HG02610 (cell line): ENCODE results near the gene SLC43A2.
"Not testable (repeated sequence)": the region's sequence is repeated elsewhere in the genome, so short reads cannot be mapped to it uniquely, and the experiment has no call there.

Experiments used
- ATAC-seq: cut with Tn5 transposase; IDR thresholded peaks from one replicate; pipeline ENCODE4 v1.9.1; 2021; ENCODE audit warnings: mild to moderate bottlenecking, moderate library complexity; ENCODE audit not compliant: unreplicated experiment

The SLC43A2 gene

GRCh38 chr17:1590747-1591473, 37.7 kb downstream of the SLC43A2 start:
- no peak for ATAC-seq

GRCh38 chr17:1590029-1590746, 38.4 kb downstream of the SLC43A2 start:
- ATAC-seq = no peak

GRCh38 chr17:1588821-1589585, 39.6 kb downstream of the SLC43A2 start:
- ATAC-seq = no peak

DNA sequence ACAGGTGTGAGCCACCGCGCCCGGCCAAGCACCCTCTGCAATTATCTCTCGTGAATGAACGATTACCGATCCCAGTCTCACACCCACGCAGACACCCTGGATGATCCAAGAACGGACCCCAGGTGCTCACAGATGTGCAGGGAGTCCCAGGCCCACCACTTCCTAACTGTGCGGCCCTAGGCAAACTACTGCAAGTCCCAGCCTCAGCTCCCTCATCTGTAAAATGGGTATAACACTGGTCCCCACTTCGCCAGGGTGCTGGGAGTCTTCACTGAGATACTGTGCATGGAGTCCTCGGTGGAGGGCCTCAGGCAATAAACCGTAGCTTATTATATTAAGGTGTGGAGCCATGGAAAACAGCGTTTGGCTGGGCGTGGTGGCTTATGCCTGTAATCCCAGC, 44.5 kb downstream of the SLC43A2 start:
- no peak for ATAC-seq

- ATAC-seq = no peak
Measured at GRCh38 chr17:1583556-1583955, 45.1 kb downstream of the SLC43A2 start.

DNA sequence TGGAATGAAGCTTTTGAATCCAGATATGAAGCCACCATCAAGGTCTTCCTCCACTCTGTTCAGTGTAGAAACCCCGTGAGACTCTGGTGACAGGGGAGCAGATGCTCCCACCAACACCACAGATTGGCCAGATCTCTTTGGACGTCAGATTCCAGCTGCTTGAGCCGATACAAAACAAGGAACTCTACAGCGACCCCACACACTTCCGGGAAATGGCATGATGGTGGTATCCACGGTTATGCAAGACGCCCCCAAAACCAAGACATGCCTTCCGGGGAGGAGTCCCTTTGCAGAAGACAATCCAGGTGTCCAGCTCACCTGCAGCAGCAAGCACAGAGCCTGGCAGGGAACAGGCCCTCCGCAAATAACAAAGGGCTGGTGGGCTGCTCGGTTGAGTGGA, 46.3 kb downstream of the SLC43A2 start:
- no peak for ATAC-seq

GRCh38 chr17:1580979-1581676, 47.5 kb downstream of the SLC43A2 start:
- ATAC-seq = no peak

- no peak for ATAC-seq
Measured at GRCh38 chr17:1578029-1578428, 50.6 kb downstream of the SLC43A2 start.

DNA sequence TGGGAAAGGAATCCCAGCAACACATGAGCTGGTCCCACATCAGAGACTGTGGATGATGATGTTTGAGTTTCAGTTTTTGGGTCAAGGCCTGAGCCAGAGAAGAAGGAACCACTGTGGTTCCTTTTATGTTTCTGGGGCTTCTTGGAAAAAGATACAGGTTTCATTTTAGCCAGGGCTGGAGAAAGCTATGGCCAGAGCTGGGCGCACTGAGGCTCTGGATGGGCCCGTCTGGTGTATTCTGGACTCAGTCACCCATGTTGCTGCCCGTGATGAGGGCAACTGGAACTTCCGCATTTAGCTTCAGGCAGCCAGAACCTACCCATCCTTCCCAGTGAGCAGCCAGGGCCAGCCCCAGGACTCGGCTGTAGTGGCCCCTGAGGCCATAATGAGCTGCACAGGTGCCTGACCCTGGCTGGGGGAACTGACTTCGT, 51.0 kb downstream of the SLC43A2 start:
- no peak for ATAC-seq

- no peak for ATAC-seq
Measured at GRCh38 chr17:1577182-1577581, 51.5 kb downstream of the SLC43A2 start.

DNA sequence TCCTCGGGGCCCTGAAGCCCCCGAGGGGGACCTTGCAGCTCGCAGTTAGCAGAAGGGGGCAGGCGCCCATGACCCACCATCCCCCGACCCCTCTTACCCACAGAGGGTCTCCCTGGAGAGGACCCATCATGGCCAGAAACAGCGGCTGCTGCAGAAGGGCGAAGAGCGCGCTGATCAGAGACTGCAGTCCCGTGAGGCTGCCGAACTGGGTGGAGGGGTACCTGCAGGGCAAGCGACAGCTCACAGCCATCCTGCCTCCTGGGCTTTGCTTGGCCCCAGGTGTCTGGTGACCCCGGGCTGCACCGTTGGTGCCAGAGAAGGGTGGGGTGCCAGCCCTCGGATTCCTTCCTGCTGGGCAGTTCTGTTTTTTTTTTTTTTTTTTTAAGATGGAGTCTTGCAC, 52.1 kb downstream of the SLC43A2 start:
- no peak for ATAC-seq

GRCh38 chr17:1574697-1575471, 53.8 kb downstream of the SLC43A2 start:
- ATAC-seq = no peak

DNA sequence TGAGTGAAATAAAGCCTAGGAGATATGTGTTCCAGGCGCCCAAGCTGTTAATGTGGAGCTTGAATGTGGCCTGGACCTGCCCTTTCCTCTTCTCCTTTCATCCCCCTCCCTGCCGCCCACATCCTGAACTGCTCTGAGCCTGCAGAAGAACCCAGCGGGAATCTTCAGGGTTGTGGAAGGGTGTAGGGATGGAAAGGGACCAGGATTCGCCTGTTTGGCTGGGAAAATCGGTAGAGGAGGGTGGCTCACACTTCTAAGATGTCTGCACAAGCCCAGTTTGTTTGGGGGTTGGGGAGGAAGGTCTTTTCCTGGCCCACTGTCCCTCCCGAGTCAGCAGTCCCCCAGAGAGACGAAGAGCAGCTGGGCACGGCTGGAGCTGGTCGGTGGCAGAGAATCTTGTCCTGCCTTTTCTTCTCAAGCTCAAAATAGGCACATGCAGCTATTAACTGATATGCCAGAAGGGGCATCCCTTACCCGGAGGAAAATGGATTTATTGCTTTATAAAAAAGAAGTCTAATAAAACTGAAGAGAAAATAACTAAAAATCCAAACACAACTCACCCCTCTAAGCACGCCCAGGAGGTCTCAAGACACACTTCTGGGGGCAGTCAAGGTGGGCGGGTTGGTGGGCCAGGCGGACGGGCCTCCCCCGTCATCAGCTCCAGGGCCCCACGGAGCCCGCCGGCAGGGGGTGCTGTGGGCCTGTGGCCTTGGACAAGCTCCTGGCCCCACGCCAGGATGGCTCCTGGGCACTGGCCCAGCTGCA, 54.5 kb downstream of the SLC43A2 start:
- ATAC-seq = no peak

DNA sequence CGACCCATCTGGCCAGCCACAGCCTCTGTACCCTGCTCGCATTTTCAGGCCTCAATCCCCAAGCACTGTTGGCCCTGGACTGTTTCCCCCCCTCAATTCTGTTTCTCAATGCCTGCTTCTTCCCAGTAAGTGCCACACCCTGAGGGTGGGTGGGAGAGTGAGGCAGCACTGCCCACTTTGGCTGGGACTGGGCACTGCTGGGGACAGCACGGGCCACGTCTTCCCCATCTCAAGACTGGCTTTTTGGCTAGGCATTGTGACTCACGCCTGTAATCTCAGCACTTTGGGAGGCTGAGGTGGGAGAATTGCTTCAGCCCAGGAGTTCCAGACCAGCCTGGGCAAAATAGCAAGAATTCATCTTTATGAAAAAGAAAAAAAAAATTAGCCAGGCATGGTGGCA, 56.0 kb downstream of the SLC43A2 start:
- ATAC-seq = not testable (repeated sequence)

- no peak for ATAC-seq
Measured at GRCh38 chr17:1571341-1571704, 57.3 kb downstream of the SLC43A2 start.

- no peak for ATAC-seq
Measured at GRCh38 chr17:1568950-1569810, 59.5 kb downstream of the SLC43A2 start.

- ATAC-seq = peak; percentile 63
Measured at GRCh38 chr17:1566505-1567199, 62.0 kb downstream of the SLC43A2 start.

- ATAC-seq = no peak
Measured at GRCh38 chr17:1565877-1566276, 62.8 kb downstream of the SLC43A2 start.
